ENCODE data around the gene TNS1.

GRCh38 chr2:217799563-217800432 is 203.0 kb downstream of the TNS1 start:
- TF ChIP-seq POLR2AphosphoS5 (IDR thresholded peaks at IDR 0.05; ENCODE audit: low read depth) (no peak), CTCF (IDR thresholded peaks at IDR 0.05; ENCODE audit: insufficient read depth, low read length) (no peak), REST (IDR thresholded peaks at IDR 0.05; ENCODE audit: insufficient replicate concordance, low read depth) (no peak), GABPA (IDR thresholded peaks at IDR 0.05; ENCODE audit: low read depth) (no peak)
